ENCODE measurements around the gene TEN1. TPM values are rescaled to one million over a fixed set of nuclear protein-coding genes. Genes with fewer than 3 reads are reported as not detected.
A peak's percentile ranks its signal among the peaks of the same experiment; 100 is the strongest.

The TEN1 gene
- total and polyA plus RNA-seq, 2 of the 13 experiments (the other 11 are each of a cell fraction or from before 2014, with no cell fraction given): 18.0 to 21.3 TPM

- no peak for TF ChIP-seq ZNF441 (CRISPR knock-in tag; IDR thresholded peaks at IDR 0.05; ENCODE audit: borderline replicate concordance)
- no peak for TF ChIP-seq HCFC1 (IDR thresholded peaks at IDR 0.05; ENCODE audit: low read depth, low read length)
- no peak for TF ChIP-seq KLF12 (CRISPR knock-in tag; IDR thresholded peaks at IDR 0.05; ENCODE audit: borderline replicate concordance)
- peak; percentile 88; the same call in 1 of the 2 replicates for TF ChIP-seq DZIP1 (CRISPR knock-in tag; IDR thresholded peaks at IDR 0.05)
- no peak for TF ChIP-seq ZNF749 (CRISPR knock-in tag; IDR thresholded peaks at IDR 0.05; ENCODE audit: borderline replicate concordance)
- TF ChIP-seq NFKBIZ (CRISPR knock-in tag; IDR thresholded peaks at IDR 0.05): no peak
- TF ChIP-seq GATAD1 (CRISPR knock-in tag; IDR thresholded peaks at IDR 0.05): 0 out of 2 replicates have a peak, but pooled peaks have one; percentile 33
- no peak for TF ChIP-seq FOXP4 (CRISPR knock-in tag; IDR thresholded peaks at IDR 0.05)
- TF ChIP-seq ZBTB46 (CRISPR knock-in tag; IDR thresholded peaks at IDR 0.05; ENCODE audit: borderline replicate concordance): no peak
- peak; percentile 75; the same call in 1 of the 2 replicates for TF ChIP-seq ZKSCAN8 (CRISPR knock-in tag; IDR thresholded peaks at IDR 0.05; ENCODE audit: borderline replicate concordance)
- no peak for TF ChIP-seq KAT8 (CRISPR knock-in tag; IDR thresholded peaks at IDR 0.05)
- TF ChIP-seq ZNF614 (CRISPR knock-in tag; IDR thresholded peaks at IDR 0.05; ENCODE audit: borderline replicate concordance): no peak
- no peak for TF ChIP-seq ZBTB43 (CRISPR knock-in tag; conservative IDR thresholded peaks at IDR 0.05)
- peak; percentile 98 for TF ChIP-seq RAD21 (CRISPR knock-in tag; IDR thresholded peaks at IDR 0.05)
- TF ChIP-seq ZNF224 (CRISPR knock-in tag; IDR thresholded peaks at IDR 0.05): 0 out of 2 replicates have a peak, but pooled peaks have one; percentile 77
- no peak for TF ChIP-seq HINFP (CRISPR knock-in tag; IDR thresholded peaks at IDR 0.05; ENCODE audit: low read depth)
- no peak for TF ChIP-seq ZBTB34 (CRISPR knock-in tag; IDR thresholded peaks at IDR 0.05)
- no peak for TF ChIP-seq SALL2 (CRISPR knock-in tag; IDR thresholded peaks at IDR 0.05)
These were observed 35.3 kb downstream of the TEN1 start (continued) for GRCh38 chr17:76014100-76014924.

Measured in HepG2 (cell line).